ENCODE results near the gene NUDT14. TPM values are rescaled to one million over a fixed set of nuclear protein-coding genes. Genes with fewer than 3 reads are reported as not detected.

NUDT14 gene
- total and polyA plus RNA-seq, 2 experiments from 2014 or later: 14.8 to 38.4 TPM

GRCh38 chr14:105139212-105139825 lies 41.8 kb downstream of the NUDT14 start:
- H3K27me3 Mint-ChIP-seq (ENCODE audit: insufficient read depth, low read depth, poor library complexity): peaks cover 9% of the 10 kb centered on the region
- ATAC-seq (no peak), DNase-seq (ENCODE audit: low spot score) (no peak)
- Histone ChIP-seq H4K20me1 (replicated peaks; ENCODE audit: insufficient read depth) (no peaks in the 10 kb centered on the region), H3K27ac (ENCODE audit: low read depth) (no peak overlapping the region), H3K4me3 (no peak overlapping the region), H3K4me2 (no peak overlapping the region), H3K4me1 (ENCODE audit: insufficient read depth) (no peaks in the 10 kb centered on the region), H3K27me3 (ENCODE audit: insufficient read depth) (no peaks in the 10 kb centered on the region), H3F3A (replicated peaks; ENCODE audit: low read depth) (no peaks in the 10 kb centered on the region), H3K9me2 (ENCODE audit: insufficient read depth) (no peaks in the 10 kb centered on the region), H3K36me3 (ENCODE audit: insufficient read depth) (no peaks in the 10 kb centered on the region), H3K79me2 (replicated peaks; ENCODE audit: insufficient read depth) (no peaks in the 10 kb centered on the region), H2AFZ (no peak overlapping the region)
- TF ChIP-seq JUNB (IDR thresholded peaks at IDR 0.05; ENCODE audit: unreplicated experiment) (no peak), CTCF (conservative IDR thresholded peaks at IDR 0.05; ENCODE audit: low read depth in 2 of 2) (no peak), POLR2AphosphoS5 (IDR thresholded peaks at IDR 0.05; ENCODE audit: low read depth) (no peak), NANOG (IDR thresholded peaks at IDR 0.05; ENCODE audit: borderline replicate concordance) (no peak), EZH2 (IDR thresholded peaks at IDR 0.05; ENCODE audit: low read depth, unreplicated experiment) (no peak), ZNF114 (CRISPR knock-in tag; IDR thresholded peaks at IDR 0.05) (no peak), STAT1 (IDR thresholded peaks at IDR 0.05; ENCODE audit: unreplicated experiment) (no peak), EZH2phosphoT487 (IDR thresholded peaks at IDR 0.05; ENCODE audit: unreplicated experiment) (no peak)
- TF ChIP-seq, protein P1, sequence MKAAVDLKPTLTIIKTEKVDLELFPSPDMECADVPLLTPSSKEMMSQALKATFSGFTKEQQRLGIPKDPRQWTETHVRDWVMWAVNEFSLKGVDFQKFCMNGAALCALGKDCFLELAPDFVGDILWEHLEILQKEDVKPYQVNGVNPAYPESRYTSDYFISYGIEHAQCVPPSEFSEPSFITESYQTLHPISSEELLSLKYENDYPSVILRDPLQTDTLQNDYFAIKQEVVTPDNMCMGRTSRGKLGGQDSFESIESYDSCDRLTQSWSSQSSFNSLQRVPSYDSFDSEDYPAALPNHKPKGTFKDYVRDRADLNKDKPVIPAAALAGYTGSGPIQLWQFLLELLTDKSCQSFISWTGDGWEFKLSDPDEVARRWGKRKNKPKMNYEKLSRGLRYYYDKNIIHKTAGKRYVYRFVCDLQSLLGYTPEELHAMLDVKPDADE (IDR thresholded peaks at IDR 0.05): no peak
- peaks cover 19% of the 10 kb centered on the region for H3K9me3 Mint-ChIP-seq
- peaks cover 9% of the 10 kb centered on the region; the same call in 2 of the 3 replicates for H3K36me3 Mint-ChIP-seq (ENCODE audit: low read depth)
- no peak overlapping the region for H3K4me3 Mint-ChIP-seq
- no peak overlapping the region for H3K27ac Mint-ChIP-seq
- no peaks in the 10 kb centered on the region; the same call in 2 of the 3 replicates for H3K4me1 Mint-ChIP-seq

GRCh38 chr14:105138551-105139111 lies 42.5 kb downstream of the NUDT14 start:
- Histone ChIP-seq H2AFZ (no peak overlapping the region), H3F3A (replicated peaks; ENCODE audit: low read depth) (no peaks in the 10 kb centered on the region), H3K27ac (ENCODE audit: low read depth) (no peak overlapping the region), H3K9me2 (ENCODE audit: insufficient read depth) (no peaks in the 10 kb centered on the region), H3K36me3 (ENCODE audit: insufficient read depth) (no peaks in the 10 kb centered on the region), H3K79me2 (replicated peaks; ENCODE audit: insufficient read depth) (no peaks in the 10 kb centered on the region), H3K27me3 (ENCODE audit: insufficient read depth) (no peaks in the 10 kb centered on the region), H3K4me3 (no peak overlapping the region), H4K20me1 (replicated peaks; ENCODE audit: insufficient read depth) (no peaks in the 10 kb centered on the region), H3K4me1 (ENCODE audit: insufficient read depth) (no peaks in the 10 kb centered on the region), H3K4me2 (no peak overlapping the region)
- no peak for DNase-seq (ENCODE audit: low spot score)
- Mint-ChIP-seq H3K4me1 (no peaks in the 10 kb centered on the region; the same call in 2 of the 3 replicates), H3K36me3 (ENCODE audit: low read depth) (peaks cover 9% of the 10 kb centered on the region; the same call in 2 of the 3 replicates), H3K27ac (no peak overlapping the region), H3K4me3 (no peak overlapping the region), H3K9me3 (peaks cover 19% of the 10 kb centered on the region), H3K27me3 (ENCODE audit: insufficient read depth, low read depth, poor library complexity) (peaks cover 9% of the 10 kb centered on the region)
- no peak for ATAC-seq
- TF ChIP-seq NANOG (IDR thresholded peaks at IDR 0.05; ENCODE audit: borderline replicate concordance) (no peak), CREB1 (CRISPR knock-in tag; IDR thresholded peaks at IDR 0.05; ENCODE audit: low read depth) (no peak), REST (IDR thresholded peaks at IDR 0.05; ENCODE audit: unreplicated experiment) (no peak)
